GM12872 (cell line): ENCODE data around the gene INTS6.

Experiments
- TF ChIP-seq, protein P1 (sequence below): IDR thresholded peaks from 3 replicates; pipeline ENCODE4 v1.5.1; 2011; ENCODE audit warnings: low read depth, mild to moderate bottlenecking, low read length, moderate library complexity; ENCODE audit not compliant: insufficient read depth

INTS6 gene, protein sequence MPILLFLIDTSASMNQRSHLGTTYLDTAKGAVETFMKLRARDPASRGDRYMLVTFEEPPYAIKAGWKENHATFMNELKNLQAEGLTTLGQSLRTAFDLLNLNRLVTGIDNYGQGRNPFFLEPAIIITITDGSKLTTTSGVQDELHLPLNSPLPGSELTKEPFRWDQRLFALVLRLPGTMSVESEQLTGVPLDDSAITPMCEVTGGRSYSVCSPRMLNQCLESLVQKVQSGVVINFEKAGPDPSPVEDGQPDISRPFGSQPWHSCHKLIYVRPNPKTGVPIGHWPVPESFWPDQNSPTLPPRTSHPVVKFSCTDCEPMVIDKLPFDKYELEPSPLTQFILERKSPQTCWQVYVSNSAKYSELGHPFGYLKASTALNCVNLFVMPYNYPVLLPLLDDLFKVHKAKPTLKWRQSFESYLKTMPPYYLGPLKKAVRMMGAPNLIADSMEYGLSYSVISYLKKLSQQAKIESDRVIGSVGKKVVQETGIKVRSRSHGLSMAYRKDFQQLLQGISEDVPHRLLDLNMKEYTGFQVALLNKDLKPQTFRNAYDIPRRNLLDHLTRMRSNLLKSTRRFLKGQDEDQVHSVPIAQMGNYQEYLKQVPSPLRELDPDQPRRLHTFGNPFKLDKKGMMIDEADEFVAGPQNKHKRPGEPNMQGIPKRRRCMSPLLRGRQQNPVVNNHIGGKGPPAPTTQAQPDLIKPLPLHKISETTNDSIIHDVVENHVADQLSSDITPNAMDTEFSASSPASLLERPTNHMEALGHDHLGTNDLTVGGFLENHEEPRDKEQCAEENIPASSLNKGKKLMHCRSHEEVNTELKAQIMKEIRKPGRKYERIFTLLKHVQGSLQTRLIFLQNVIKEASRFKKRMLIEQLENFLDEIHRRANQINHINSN

DNA sequence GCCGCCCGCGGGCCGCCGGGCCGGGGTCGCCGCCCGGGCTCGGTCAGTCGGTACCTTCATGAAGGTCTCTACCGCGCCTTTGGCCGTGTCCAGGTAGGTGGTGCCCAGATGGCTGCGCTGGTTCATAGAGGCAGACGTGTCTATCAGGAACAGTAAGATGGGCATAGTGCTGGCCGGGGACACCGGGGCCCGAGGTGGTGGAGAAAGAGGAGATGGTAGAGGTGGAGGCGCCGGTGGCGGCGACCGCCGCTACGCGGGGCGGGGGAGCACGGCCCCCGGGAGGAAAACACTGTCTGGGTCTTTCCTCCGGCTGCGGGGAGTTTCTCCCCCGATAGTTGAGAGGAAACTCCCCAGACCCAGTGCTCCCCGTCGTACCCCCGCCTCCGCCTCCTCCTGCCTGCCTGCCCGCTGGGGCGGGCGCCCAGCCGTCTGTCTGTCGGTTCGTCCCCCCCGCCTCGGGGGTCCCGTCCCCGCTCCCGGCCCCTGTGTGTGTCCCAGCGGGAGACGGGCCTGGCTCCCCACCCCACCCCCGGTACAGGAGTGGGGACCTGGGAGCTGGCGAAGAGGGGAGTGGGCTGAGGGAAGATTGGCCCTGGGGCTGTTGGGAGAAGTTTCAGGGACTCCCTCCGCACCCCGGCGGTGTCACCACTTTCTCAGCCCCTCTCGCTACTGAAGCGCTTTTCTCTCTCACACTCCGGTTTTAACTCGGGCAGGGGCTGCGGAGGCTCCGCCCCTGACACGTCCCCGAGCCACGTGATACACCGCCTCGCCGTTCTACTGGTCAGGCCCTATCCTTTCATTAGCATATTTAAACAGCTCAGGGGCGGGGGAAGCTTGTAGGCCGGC, at the start of gene INTS6:
INTS6 (minus strand) TSS at position 676 of the 846 bp plus-strand sequence; CDS start at position 165, 511 bp downstream.
- TF ChIP-seq, protein P1, sequence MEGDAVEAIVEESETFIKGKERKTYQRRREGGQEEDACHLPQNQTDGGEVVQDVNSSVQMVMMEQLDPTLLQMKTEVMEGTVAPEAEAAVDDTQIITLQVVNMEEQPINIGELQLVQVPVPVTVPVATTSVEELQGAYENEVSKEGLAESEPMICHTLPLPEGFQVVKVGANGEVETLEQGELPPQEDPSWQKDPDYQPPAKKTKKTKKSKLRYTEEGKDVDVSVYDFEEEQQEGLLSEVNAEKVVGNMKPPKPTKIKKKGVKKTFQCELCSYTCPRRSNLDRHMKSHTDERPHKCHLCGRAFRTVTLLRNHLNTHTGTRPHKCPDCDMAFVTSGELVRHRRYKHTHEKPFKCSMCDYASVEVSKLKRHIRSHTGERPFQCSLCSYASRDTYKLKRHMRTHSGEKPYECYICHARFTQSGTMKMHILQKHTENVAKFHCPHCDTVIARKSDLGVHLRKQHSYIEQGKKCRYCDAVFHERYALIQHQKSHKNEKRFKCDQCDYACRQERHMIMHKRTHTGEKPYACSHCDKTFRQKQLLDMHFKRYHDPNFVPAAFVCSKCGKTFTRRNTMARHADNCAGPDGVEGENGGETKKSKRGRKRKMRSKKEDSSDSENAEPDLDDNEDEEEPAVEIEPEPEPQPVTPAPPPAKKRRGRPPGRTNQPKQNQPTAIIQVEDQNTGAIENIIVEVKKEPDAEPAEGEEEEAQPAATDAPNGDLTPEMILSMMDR, result no peak

DNA sequence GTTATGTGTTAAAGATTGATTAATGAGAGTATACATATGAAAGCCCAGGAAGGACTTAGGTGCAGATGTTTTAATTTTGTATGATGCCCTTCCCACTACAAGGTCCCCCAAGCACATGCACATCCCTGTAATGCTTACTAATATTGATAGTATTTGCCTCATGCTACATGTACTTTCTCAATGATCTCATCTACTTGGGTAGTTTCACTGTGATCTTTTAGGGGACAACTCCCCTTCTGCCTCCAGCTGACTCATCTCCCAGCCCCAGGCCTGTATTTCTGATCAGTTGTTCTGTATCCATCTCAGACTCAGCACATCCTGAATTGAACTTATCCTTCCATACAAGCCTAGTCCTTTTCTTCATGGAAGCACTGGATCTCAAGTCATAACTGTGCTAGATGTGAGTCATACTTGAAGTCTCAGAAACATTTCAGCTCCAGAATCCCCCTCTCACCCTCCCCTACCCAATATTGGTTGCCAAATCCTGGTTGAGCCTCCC, 49.4 kb upstream of the INTS6 start:
- TF ChIP-seq, protein P1, result no peak

DNA sequence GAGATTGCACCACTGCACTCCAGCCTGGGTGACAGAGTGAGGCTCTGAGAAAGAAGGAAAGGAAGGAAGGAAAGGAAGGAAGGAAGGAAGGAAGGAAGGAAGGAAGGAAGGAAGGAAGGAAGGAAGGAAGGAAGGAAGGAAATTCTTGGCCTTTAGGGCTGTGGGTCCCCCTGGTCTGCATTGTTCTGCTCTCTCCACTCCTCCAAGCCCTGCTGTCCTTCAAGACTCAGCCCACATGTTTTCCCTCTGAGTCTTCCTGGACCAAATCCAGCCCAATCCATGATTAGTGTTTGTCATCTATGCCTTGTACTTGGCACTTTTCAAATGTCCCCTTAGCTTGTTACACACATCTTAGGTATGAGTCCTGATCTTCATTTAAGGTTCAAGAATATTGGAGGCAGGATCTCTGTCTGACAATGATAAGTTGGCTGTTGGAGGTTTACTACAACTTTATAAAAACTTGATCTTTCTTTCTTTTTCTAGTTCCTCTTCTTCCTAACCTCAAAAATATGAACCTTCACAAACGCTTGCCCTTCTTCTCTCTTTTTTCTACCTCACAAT, 48.8 kb upstream of the INTS6 start:
- TF ChIP-seq, protein P1, result no peak

DNA sequence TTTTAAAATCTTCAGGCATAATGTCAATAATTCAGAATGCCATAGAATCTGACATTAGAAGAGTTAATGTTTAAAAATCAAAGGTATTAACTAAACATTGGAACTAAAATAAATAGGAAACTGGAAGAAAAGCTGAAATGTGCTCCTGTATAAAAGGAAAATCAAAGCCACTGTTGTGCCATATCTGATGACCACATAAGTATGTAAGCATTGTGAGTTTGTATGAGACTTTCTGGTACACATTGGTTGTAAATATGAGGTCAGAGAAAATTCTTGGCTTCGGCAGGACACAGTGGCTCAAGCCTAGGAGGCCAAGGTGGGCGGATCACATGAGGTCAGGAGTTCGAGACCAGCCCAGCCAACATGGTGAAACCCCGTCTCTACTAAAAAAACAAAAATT, 48.3 kb upstream of the INTS6 start:
- TF ChIP-seq, protein P1, result no peak

DNA sequence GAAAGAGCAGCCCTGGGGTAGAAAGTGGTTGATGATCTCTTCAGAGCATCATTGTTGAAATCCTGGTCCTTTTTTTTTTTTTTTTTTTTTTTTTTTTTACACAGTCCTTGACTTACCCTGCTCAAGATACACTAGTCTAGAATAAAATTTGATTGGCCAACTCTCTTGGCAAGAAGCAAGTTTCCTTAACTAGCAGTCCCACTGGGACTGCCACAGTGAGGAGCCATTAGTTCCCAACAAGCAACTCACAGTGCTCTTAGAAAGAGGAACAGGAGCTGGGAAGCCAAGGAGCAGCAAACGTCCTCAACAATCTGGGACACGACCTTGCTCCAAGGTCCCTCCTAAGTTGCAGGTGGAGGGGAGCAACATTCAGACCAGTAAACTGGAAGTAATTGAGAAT, 47.9 kb upstream of the INTS6 start:
- TF ChIP-seq, protein P1, result no peak

DNA sequence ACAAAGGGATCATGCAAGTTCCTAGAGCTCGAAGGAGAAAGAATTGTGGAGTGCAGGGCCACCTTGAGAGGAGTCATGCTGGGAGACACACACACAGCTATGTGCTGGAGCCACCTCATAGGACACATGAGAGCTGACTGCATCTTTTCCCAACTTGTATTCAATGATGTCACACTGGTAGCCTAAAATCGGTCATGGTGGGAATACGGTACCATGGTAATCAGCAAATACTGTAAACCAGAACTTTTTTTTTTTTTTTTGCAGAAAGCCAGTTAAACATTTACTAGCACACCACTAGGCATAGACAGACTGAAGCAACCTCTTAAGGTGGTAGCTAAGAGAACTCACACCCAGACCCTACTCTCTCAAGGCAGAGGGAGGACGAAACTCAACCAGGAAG, 47.0 kb upstream of the INTS6 start:
- TF ChIP-seq, protein P1, result no peak

DNA sequence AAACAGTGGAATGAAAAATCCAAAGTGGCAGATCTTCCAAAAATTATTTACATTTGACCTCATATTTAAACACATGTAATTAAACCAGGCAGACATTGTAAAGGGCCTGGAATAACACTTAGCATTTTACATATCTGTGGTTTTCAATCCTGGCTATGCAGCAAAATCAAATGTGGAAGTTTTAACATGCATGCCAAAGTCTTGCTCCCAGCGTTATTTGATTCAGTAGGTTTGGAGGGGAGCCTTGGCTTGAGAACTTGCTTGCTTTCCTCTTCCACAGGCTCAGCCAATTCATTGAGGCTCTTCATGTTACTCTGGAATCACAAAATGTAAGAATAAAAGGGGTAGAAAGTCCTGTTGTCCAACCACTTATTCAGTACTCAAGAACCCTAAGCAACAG, 42.5 kb upstream of the INTS6 start:
- TF ChIP-seq, protein P1, result no peak
